CD4-positive, alpha-beta T cell treated with Interleukin-4 for 4 hours (primary cell): ENCODE data around the gene COMMD7.
"Not testable (repeated sequence)": the region's sequence is repeated elsewhere in the genome, so short reads cannot be mapped to it uniquely, and the experiment has no call there.

ENCODE experiments used
- DNase-seq: peaks from one replicate; pipeline ENCODE4 v3.0.0-alpha.2; 2020

Gene COMMD7

DNA sequence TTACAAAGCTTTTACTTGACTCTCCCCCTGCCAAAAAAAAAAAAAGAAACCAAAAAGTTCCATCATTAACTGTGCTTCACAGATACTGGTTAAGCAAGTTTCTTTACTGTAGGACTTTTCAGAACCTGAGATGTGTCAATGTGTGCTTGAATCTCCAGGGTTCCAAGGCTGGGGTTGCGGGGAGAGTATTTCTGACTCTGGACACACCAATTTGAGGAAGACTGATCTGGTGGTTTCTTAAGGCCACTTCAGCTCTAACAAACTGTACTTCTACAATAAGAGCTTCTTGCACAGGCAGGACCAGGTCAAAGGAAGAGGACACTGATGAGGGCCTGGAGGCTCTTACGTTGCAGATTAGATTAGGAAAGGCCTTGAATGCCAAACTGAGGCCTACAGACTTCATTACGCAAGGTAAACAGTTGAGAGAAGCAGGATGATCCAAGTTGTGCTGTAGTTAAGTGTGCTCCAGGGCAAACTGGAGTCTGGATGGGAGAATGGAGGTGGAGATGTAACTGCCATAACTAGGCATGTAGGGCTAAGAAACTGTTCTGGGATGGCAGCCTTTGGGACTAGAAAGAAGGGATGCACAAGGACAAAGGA lies 24.4 kb downstream of the COMMD7 start:
- no peak for DNase-seq

- no peak for DNase-seq
These were observed 31.9 kb downstream of the COMMD7 start for GRCh38 chr20:32711346-32711745.

DNA sequence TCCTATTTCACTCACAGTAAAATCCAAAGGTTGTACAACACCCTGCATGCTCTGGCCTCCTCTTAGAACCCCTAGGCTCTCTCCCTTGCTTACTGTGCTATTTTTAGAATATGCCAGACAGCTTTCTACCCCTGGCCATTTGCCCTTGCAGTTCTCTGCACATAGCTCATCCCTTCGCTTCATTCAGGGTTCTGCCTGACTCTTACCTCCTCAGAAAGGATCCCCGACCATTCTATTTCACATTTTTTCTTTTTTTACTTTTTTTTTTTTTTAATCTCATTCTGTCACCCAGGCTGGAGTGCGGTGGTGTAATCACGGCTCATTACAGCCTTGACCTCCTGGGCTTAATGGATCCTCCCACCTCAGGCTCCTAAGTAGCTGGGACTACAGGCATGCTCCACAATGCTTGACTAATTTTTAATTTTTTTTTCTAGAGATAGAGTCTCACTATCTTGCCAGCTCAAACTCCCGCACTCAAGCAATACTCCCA lies 33.6 kb downstream of the COMMD7 start:
- no peak for DNase-seq

- not testable (repeated sequence) for DNase-seq
These were observed 34.1 kb downstream of the COMMD7 start for GRCh38 chr20:32709029-32709631.

GRCh38 chr20:32707691-32708581 lies 35.3 kb downstream of the COMMD7 start:
- DNase-seq: no peak

GRCh38 chr20:32706486-32706885 lies 36.8 kb downstream of the COMMD7 start:
- DNase-seq: no peak

DNA sequence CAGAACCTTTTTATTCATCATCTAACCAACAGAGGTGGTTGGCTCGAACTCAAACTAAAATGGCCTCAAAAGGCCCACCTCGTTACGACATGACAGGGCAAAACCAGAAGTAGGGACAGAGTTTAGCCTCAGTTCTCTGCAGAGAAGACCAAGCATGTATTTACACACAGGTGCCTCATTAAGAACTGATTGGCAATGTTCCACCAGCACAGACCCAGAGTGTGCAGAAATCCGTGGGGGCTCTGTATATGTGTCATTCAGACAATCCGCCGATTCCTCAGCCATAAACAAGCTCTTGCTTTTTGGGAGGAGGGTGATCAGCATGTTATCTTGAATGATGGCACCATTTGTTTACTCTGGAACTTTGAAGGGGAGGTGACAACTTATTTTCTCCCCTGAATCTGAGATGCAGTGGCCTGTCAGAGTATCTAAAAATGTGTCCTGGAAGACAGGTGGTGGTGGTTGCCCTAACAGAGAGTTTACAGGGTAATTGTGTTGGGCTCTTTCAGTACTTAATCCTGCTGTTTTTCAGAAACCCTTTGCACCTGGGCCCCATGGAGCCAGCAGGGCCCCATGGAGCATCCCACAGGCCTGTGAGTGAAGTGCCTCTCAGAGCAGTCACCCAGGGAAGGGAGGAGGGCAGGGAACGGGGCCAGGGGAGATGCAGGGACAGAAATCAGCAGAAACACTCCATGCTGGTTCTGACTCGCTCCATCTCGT lies 40.4 kb downstream of the COMMD7 start:
- DNase-seq: no peak

GRCh38 chr20:32697608-32698007 lies 45.7 kb downstream of the COMMD7 start:
- no peak for DNase-seq

DNA sequence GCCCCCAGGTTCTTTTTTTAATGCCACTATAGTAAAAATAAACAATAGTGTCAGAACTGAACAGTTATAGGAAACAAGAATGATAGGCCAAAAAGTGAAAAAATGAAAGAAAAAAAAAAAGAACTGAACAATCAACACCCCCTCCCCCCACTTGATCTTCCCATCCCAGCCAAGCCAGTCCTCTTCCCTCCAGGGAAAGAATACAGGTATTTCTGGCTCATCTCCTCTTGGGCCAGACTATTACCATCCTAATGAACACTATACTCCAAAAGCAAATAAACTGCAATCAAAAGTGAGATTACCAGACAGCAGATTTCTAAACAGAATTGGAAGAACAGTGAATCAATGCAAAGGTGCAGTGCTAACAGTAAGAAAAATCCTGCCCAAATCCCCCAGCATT lies 48.2 kb downstream of the COMMD7 start:
- no peak for DNase-seq

DNA sequence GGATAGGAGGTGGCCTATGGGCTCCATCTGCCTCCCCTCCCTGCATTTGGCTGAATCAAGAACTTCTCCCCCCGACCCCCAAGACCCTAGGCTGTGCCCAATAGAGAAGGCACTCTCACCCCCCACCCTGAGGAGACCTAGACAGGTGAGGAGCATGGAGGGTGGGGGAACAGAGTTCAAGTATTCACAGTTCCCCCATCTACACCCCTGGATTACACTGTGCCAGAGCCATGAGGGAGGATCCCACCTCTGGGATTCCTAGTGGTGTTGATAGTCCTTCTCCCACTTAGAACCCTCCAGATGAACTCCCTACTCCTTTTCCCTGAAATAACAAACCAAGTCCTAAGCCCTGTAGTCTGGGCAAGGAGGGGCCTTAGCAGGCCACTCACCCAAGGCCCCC lies 54.3 kb downstream of the COMMD7 start:
- DNase-seq: not testable (repeated sequence)

DNA sequence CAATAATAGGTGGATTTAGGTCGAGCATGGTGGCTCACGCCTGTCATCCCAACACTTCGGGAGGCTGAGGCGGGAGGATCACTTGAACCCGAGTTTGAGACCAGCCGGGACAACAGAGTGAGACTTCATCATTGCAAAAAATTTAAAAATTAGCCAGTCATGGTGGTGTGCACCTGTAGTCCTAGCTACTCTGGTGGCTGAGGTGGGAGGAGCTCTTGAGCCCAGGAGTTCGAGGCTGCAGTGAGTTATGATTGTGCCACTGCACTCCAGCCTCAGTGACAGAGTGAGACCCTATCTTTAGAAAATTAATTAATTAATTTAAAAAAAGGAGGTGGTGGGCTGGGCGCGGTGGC lies 56.1 kb downstream of the COMMD7 start:
- no peak for DNase-seq

DNA sequence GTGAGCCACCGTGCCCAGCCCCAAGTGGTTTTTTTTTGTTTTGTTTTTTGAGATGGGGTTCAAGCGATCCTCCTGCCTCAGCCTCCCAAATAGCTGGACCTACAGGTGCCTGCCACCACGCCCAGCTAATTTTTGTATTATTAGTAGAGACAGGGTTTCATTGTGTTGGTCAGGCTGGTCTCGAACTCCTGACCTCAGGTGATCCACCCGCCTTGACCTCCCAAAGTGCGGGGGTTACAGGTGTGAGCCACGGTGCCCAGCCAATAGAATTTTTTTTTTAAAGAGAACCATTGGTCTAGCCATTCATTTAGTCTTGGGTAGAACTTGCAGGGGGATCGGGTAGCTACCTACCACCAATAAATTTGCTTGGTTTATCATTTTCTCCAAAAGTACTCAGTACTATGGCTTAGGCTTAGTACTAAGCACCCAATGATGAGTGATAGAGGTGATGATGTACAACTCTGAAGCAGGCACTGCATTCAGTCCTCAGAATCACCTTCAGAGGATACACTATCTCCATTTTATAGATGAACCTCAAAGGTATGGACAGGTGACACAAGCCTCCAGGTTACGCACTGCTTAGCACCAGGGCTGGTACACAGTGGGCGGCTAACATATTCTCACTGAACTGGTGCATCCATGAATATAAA lies 56.6 kb downstream of the COMMD7 start:
- DNase-seq: no peak

DNA sequence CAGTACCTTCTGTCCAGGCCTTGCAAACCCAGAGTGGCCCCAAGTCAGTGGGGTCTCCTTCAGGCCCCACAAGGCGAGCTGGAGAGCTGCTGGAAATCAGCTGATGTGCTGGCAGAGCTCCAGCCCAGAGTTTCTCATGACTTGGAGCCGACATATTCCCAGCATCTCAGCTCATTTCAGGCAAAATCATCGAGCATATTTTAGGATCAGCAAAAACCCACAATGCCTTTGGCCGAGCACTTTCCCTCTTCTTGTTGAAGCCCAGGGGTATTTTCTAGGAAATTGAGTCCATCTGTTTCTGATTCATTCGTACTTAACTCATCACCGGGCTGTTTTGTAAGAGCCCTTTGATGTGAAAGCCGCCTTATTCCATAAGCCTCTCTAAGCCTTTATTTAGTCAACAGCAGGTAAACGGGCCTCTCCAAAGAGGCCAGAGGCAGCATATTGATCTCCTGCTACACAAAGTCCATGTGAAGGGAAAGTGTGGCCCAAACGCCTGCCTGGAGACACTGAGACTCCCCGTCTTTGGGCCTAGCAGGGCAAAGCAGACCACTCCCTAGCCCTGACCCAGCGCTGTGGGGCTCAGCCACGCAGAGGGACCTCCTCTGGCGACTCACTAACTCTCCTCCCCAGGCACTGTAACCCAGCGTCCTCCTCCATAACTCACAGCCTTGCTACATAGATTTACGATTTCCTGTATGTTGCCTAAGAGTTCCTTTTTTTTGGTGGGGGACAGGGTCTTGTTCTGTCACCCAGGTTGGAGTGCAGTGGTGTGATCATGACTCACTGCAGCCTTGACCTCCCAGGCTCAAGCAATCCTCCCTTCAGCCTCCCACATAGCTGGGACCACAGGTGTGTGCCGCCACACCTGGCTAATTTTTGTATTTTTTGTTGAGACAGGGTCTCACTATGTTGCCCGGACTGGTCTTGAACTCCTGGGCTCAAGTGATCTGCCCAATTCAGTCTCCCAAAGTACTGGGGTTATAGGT lies 57.4 kb downstream of the COMMD7 start:
- no peak for DNase-seq

GRCh38 chr20:32682508-32682987 lies 60.7 kb downstream of the COMMD7 start:
- no peak for DNase-seq

DNA sequence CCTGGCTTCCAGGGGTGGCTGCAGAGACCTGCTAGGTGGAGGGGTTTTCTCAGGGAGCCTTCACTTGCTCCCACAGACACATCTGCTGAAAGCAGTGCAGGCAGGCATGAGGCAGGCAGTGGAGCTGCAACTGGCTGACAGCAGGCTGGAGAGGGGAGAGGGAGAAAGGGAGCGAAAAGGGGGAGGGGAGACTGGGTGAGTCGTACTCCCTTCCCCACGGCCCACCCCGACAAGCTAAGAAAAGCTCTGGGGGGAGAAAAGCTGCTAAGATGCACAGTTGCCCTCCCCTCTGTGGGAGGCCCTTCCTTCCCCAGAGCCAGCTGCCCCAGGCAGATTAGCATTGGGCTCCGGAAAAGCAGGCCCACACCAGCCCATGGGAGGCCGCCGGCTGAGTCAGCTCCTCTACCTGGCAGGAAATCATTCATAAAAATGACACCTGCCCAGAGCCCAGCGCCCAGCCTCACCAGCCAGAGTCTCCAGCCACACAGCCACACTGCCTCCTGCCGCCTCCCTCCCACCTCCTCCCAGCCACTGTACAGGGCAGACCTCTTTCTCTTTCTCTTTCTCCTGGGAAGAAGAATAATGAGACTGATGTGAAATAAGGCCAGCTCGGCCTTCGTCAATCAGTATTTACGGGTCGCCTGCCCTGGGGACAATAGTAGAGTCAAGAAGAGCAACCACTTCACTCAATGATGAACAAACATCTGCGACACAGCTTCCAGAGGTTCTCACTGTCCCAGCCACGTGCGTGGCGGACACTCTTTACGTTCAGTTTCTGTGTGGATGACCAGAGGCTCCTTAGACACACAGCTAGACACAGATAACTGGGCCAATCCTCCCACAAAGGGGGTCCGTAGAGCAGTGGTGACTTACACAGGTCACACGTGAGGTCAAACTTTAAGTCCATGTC lies 61.8 kb downstream of the COMMD7 start:
- DNase-seq: no peak

DNA sequence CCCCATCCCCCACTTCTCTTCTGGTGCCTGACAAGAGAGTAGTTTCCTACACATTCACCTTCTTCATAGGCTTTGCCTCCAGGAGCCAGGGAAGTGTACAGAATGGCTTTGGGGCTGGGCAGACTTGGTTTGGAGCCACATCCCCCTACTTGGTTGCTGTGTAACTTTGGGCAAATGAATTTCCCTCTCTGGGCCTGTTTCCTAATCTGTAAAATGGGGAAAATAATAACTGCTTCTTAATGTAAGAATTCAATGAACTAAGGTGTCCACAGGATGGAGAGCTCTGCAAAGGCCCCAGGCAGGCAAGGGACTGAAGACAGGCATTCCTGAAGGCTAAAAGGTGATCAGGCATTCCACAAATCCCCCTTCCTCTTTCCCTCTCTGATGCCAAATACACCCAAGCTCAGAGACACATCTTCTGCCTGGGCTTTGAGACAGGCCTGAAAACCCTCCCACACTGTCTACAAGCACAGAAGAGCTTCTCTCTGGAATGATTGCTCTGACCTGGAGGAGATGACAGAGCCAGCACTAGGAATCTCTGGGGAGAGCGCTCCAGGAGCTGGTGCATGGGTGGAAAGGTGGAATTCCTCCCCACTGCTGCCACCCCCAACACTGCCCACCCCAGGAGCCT lies 62.6 kb downstream of the COMMD7 start:
- no peak for DNase-seq

DNA sequence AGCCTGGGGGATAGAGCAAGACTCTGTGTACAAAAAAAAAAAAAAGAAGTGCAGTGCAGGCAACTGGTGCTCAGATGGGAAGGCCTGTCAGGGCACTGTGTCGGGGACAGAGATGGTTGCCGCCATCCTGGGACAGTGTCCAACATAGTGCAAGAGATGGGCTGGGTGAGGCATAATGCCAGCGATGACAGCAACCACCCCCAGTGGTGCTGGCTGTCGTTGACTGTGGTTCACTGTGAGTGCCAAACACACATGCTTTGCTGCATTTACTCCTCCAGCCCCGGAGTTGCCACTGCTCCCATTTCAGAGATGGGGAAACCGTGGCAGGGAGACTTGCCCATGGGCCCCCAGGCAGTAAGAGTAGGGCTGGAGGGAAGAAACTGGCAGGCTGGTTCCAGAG lies 64.3 kb downstream of the COMMD7 start:
- DNase-seq: no peak

- no peak for DNase-seq
These were observed 67.9 kb downstream of the COMMD7 start for GRCh38 chr20:32675223-32675975.

GRCh38 chr20:32674362-32674789 lies 68.9 kb downstream of the COMMD7 start:
- peak; percentile 64 for DNase-seq
